GM19463 (cell line): Measurements from ENCODE around the gene TFPT.
A peak's percentile ranks its signal among the peaks of the same experiment; 100 is the strongest.

Experiments
- ATAC-seq: cut with Tn5 transposase; IDR thresholded peaks from one replicate; pipeline ENCODE4 v1.9.1; 2021; ENCODE audit warnings: mild to moderate bottlenecking, moderate library complexity; ENCODE audit not compliant: unreplicated experiment

The TFPT gene, protein sequence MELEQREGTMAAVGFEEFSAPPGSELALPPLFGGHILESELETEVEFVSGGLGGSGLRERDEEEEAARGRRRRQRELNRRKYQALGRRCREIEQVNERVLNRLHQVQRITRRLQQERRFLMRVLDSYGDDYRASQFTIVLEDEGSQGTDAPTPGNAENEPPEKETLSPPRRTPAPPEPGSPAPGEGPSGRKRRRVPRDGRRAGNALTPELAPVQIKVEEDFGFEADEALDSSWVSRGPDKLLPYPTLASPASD

DNA sequence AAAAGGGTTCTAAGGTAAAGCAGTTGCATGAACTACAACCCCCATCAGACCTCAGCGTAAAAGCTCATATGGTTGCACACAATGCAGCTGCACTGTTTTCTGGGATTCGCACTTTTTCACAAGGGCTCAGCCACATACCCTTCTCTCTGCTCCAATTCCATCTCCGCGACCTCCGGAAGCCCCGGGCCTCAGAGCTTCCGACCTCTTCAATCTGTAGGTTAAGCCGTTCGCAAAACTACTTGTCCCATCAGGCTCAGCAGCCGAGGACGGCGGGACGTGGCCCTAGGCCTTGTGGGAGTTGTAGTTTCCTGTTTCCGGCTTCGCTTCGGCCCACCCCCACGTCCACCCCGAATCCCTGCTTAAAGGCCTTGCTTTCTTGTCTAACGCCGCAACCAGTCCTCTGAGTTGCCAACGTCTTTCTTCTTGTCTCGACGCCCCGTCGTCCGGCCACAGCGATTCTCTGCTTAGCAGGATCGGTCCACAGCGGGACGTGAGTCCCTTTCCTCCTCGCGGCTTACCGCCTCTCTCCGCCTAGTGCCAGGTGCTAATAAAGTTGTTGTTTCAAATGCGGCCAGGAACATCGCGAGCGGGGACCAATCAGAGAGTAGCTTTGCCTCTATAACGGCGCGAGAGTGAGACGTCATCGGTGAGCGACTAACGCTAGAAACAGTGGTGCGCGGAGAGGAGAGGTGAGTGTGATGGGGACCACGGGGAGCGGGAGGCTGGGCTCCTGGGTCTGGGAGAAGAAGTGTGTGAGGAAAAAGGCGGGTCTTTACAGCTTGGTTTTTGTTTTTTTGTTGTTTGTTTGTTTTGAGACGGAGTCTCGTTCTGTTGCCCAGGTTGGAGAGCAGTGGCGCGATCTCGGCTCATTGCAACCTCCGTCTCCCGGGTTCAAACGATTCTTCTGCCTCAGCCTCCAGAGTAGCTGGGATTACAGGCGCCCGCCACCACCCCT is at the start of gene TFPT, which contains the start of gene PRPF31:
Gene TFPT, minus strand, starts transcription at position 549 of the 955 bp plus-strand sequence. Its CDS starts 388 bp downstream, at position 161.
Gene PRPF31, plus strand, starts transcription at position 646 of the 955 bp plus-strand sequence. CDS start 2,525 bp downstream, outside the sequence.
- peak; percentile 85 for ATAC-seq

DNA sequence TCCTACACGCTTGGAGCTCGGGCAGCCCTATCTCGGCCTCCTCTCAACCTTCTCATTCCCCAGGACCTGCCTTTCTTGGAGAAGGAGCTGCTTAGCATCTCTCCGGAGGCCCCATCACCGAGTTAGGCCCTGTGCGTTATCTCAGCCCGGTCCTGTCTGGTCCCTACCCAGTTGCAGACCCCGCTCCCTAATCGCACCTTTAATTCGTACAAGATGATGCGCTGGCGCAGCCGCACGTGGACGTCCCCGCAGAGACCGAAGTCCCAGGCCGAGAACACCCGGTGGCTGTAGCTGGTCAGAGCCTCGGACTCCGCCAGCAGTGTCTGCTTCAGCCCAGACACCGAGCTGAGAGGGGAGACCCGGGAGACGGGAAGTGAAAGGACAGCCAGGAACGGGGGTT is 49.8 kb upstream of the TFPT start:
- ATAC-seq = no peak

DNA sequence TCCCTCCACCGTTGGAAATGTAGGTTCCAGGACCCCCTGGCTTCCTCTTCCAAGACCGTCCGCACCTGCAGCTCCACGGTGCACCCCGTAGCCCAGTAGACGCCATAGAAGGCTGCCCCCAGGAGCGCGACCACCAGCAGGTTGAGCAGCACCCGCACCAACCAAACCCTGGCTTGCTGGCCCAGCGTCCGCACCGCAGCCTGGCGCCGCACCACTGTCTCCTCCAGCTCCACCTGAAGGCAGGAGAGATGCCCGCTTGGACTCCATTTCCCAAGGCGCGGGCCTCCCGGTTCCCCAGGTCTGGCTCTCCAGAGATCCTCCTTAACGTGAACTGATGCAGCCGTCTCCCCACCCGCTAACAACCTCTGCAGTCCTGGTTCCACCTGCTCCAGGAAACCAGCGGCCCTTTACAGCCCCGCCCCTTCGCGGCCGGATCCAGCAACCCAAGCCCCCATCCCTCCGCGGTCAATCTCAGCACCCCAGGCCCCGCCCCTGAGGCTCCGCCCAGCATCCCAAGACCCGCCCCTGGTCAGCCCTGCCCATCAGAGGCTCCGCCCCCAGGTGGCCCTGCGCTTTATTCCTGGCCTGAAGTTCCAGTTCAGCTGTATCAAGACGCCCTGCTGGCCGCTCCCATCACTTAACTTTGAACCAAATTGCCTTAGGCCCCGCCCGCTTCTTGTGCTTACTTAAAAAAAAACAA is 49.1 kb upstream of the TFPT start:
- ATAC-seq = no peak

DNA sequence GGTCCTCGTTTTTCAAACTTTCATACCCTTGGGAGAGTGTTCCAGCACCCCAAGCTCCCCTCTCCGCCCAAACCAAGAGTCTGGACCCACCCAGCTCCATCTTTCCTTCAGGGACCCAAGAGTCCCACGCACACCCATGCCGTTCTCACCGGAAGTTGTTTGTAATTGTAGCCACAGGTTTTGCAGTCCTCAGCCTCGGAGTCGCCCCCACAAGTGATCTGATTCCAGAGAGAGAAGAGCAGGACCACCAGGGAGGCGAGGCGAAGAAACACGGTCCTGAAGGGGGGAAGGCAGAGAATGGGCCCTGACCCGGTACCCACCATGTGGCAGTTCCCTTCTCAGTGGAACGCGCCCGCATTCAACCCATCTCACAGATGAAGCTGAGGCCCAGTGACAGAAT is 47.4 kb upstream of the TFPT start:
- ATAC-seq = no peak

DNA sequence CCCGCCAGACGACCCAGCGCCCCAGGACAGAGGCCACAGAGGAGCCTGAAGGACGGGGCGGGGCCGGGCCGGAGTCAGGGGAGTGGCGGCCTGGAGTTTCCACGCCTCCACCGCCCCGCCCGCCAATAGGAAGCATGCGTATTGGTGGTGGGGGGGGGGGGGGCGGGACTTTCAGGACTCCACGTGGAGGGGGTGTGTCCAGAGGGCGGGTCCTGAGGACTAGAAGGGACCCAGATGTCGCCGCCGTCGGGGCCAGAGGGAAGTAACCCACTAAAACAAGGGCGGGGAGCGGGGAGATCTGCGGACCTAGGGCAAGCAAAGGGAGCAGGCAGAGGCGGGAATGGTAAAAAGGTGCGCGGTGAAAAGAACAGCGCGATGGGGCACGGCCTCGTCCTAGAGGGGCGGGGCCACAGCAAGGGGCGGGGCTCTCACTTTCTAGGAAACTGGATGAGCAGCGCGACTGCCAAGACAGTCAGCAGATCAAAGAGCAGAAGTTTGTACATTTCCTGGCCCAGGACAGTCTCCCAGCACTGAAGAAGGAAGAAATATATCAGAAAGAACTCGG is 46.9 kb upstream of the TFPT start:
- ATAC-seq = no peak

DNA sequence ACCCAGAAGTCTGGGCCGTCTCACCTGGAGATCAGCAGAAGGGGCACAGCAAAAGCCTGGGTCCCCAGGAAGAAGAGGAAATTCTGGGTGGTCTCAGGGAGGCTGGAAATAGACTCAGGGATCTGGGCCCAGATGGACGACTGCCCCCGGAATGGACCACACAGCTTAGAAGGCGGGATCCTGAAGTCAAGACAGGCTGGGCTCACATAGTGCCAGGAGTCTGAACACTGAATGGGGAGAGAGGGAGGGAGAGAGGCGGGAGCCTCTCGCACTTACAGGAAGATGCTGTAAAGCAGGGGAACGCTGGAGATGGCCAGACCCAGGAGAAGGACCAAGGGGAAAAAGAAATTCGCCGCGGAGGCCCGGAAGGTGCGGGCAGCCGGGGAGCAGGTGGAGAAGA is 45.4 kb upstream of the TFPT start:
- no peak for ATAC-seq

DNA sequence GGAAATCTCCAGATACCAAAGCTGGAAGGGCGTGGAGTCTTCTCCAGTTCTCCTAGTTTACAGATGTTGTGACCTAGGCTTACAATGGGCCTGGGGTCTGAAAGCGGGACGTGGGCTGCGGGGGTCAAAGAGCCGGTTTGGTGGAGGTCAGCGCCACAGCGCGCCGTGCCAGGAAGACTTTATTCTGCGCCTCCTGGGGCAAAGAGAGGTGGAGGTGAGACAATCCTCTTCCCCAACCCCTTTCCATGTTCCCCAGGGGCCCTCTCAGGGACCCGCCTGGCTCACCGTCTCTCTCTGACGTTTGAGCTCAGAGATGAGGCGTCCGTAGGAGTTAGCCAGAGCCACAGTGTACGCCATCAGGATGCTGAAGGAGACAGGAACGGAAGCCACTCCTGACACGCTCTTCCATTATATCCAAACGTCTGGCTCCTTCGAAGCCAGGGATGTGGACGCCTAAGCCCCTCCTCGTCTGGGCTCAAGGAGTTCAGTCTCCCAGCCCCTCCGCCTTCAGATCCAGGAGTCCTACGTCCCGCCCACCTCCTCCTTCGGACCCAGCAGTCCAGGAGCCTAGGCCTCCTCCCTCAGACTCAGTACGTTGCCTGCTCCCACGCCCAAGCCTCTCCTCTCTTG is 44.8 kb upstream of the TFPT start:
- ATAC-seq = no peak

DNA sequence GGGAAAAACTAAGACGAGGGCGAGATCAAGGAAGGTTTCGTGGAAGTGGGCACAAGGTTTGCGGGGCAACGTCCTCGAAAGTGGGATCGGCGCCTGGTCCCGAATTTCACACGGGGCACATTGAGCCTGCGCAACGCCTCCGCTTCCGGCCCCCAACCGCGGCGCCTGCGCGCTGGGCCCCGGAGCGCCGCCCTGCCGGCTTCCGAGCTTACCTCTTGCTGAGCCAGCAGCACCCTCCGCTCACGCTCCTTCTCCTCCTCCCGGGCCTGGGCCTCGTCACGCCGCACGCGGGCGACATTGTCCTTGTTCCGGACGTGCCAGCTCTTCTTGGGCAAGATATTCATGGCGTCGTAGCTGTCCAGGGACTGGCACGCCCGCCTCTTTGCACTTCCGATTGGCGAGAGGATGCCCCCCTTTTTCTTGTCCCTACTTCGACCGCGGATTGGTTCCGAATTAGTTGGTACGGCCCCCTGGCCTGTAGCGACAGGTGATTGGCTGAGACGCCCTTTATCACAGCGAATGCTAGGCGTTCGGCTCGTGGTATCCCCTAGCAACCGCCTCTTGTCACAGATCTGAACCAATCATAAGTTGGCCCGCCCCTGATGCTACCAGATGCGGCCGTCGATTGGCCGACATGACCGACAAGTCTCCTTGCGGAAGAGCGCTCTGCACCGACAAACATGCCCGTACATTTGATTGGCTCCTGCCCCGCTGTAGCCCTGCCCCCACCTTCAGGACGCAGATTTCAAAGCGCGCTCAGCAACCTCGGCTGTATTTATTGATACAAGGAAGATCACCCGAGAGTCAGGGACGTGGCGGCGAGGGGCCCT is 44.1 kb upstream of the TFPT start, which contains the start of gene LENG1:
Gene LENG1, minus strand, starts transcription at position 370 of the 830 bp plus-strand sequence. Its CDS starts 26 bp downstream, at position 344.
- ATAC-seq = peak; percentile 91

DNA sequence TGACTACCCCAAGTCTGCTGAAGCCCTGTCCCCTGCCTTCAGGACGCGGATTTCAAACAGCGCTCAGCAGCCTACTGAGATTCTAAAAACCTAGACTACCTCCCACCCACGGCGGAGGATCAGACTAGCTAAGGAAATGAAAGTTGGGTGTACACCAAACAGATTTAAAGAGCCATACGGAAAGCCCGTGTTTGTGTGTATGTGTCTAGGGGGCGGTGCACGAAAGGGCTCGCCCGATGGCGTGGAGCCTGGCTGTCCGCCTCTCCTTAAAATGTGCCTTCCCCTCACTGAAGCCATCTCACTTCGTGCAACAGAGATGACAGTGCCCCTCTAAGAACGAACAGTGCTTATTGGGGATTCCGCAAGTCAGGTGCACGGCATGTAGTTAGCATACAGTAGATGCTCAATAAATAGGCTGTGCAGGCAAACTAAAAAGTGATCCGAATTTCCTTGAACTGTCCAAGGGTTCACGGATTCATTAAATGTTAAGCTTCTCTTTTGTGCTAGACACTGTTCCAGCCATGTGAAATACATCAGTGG is 43.4 kb upstream of the TFPT start:
- no peak for ATAC-seq

DNA sequence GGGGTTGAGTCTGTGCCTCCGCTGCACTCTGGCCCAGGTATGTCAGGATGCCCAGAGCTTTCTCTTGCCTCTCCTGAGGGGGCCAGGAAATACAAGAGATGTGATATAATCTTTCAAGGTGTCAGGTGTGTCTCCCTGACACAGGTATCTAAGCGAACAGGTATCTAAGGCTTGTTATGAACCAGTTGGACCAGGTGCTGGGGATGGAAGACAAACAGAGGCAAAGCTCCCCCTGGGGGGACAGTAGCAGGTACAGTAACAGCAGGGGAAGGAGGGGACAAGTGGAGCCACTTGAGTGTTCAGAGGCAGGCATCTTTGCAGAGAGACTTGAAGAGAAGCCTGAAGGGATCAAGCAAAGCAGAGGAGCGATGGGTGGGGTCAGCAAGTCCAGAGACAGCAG is 41.5 kb upstream of the TFPT start:
- ATAC-seq = no peak

DNA sequence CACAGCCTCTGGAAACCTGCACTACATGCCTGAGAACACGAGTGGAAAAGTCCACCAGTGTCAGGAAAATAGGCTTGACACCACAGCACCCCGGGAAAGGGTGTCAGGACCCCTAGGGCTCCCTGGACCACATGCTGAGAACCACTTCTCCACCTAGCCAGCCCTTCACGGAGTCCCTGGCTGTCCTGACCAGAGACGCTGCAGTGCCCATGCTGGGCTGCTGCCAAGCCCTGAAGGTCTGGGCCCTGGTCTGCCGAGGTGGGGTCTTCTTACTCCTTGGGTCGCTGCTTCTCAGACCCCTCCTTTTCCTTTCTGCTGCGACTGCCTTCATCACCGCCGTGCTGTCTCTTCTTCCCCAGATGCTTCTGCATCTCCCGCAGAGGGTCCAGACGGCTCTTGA is 41.0 kb upstream of the TFPT start:
- ATAC-seq = no peak

DNA sequence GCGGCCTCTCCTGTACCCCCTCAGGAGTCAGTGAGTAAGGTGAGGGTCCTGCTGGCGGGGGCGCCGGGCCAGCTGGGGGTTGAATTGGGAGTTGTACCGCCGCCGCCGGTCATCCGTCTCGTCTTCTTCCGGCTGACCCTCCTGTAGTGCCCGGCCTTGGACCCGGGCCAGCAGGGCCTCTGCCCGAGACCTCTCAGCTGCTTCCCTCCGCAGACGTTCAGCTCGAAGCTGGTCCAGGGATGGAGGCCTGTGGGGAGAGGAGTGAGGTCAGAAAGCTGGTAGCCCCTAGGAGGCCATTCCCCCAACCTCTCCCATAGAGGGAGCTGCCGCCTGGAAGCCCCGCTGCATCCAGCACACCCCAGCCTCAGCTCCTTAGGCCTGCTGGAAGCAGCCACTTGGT is 40.2 kb upstream of the TFPT start:
- ATAC-seq = no peak

DNA sequence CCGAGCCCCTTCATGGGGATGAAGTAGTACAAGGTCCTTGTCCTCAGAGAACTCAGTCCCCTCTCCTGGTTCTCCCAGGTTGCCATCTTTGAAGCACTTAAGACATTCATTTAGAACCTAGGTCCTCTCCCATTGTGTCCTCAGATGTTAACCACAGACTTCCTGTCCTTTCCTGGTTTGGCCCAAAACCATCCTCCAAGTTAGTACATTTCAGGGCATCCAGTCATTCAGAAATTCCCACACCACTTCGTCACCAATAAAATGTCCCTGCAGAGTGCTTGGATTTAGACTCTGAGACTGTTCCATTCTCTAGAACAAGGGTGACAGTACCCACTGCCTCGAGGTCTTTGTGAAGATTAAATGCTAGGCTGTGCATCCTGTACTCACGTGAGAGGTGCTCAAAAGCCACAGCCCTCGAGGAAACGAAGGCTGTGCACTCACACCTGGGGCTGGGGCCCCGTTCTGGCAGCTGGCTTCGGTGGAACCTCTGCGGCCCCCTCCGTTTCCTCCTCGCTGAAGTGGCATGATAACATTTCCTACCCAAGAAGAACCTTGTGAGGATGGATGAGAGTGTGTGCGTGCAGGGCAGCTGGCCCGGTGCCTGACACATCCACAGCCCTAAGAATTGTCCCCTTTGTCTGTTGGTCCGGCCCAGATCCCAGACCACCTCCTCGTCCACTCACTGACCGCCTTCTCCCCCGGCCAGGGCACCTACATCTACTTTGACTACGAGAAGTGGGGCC is 39.3 kb upstream of the TFPT start:
- no peak for ATAC-seq

DNA sequence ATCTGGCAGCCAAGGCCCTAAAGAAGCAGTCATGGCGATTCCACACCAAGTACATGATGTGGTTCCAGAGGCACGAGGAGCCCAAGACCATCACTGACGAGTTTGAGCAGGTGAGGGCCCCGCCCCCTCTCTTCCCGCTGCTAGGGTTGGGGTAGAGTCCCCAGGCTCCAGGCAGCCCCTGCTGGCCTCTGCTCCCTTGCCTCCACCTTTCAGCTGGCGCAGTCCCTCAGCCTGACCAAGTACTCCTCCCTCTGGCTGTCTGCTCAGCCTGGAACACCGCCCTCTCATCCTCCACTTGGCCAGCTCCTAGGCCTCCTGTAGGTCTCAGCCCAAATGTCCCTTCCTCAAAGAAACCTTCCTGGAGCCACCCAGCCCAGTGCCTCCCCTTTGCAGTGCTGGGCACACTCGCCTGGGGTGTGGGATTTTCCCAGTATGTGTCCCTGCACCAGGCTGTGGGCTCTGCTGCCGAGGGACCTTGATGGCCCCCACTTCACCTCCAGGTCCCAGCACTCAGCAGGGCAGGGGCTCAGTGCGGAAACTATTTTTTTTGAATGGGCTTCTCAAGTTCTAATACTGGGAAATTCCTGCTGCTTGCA is 38.4 kb upstream of the TFPT start:
- ATAC-seq = no peak

DNA sequence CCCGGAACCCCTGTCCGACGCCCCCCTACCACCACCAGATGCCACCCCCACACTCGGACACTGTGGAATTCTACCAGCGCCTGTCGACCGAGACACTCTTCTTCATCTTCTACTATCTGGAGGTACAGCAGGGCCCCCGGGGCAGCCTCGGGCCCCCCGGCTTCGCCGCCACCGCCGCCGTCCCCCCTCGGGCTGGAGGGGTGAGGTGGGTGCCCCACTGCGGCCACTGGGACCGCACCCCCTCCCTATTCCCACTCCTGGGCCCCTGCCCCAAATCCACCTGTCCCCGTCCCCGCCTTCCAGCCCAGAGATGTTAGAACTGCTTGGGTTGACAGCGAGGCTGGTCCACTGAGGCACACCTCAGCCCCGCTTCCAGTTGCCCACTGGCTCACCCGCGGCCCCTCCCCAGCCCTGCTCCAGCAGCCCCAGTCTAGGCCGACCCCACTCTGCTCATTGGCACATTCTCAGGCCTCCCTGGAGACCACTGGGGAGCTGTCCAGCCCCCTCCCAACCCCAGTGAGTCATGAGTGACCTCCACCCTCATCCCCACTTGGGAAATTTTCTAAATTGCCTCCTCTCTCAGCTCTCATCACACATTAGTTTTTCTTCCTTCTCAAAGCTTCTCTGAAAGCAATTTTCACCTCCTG is 37.5 kb upstream of the TFPT start:
- ATAC-seq = no peak

DNA sequence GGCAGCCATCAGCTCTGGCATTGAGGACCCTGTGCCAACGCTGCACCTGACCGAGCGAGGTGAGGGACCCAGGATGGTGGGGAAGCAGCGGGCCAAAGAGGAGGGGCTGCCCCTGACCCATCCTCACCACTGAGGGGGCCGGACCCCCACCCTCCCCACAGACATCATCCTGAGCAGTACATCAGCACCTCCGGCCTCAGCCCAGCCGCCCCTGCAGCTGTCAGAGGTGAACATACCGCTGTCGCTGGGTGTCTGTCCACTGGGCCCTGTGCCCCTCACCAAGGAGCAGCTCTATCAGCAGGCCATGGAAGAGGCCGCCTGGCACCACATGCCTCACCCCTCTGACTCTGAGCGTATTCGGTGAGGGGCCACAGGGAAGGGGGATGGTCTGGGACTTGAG is 36.8 kb upstream of the TFPT start:
- ATAC-seq = no peak

DNA sequence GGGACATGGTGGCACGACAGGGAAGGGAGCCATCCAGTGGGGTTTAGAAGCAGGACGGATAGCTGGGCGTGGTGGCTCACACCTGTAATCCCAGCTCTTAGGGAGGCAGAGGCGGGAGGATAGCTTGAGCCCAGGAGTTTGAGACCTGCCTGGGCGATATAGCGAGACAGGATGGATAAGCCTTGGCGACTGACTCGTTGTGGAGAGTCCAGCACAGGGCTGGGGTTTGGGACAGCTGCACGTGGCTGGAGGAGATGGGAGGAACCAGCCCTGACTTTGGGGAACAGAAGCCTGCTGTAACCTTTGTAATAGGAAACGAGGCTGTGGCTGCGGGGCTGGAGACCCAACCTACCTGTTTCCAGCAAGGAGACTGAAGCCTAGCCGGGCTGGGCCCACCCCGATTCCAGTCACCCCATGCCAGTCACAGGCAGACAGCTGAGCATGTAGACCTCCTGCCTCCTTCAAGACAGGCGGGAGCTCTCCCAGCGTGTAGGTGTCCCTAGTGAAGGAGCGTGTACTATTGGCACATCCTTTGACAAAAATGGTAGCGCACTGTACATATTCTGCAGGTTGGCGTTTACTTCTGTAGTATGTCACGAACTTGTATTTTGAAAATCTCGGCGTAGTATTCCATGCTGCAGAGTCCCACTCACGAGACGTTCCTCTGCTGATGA is 36.0 kb upstream of the TFPT start:
- ATAC-seq = no peak
